Measurements from ENCODE around the gene RAPGEF4. TPM values are rescaled to one million over a fixed set of nuclear protein-coding genes. Genes with fewer than 3 reads are reported as not detected.

The RAPGEF4 gene
- total RNA-seq, 1 donor from 2014 or later = 0.57 TPM

- Mint-ChIP-seq H3K4me1 (ENCODE audit: low read depth) (peaks cover 13% of the 10 kb centered on the region), H3K27ac (ENCODE audit: unreplicated experiment) (peak overlapping the region; percentile 2)
- DNase-seq (ENCODE audit: low spot score) = no peak
Measured at GRCh38 chr2:172821370-172822338, 86.0 kb downstream of the RAPGEF4 start.

GRCh38 chr2:172822585-172822984, 86.9 kb downstream of the RAPGEF4 start:
- Mint-ChIP-seq H3K27me3 (ENCODE audit: low read depth) (no peaks in the 10 kb centered on the region), H3K4me1 (ENCODE audit: low read depth) (peaks cover 13% of the 10 kb centered on the region), H3K27ac (ENCODE audit: unreplicated experiment) (no peak overlapping the region), H3K36me3 (ENCODE audit: low read depth) (no peaks in the 10 kb centered on the region), H3K4me3 (ENCODE audit: unreplicated experiment) (no peak overlapping the region), H3K9me3 (ENCODE audit: low read depth) (no peaks in the 10 kb centered on the region)
- DNase-seq (ENCODE audit: low spot score) = no peak
- TF ChIP-seq CTCF (IDR thresholded peaks at IDR 0.05) = no peak

More at GRCh38 chr2:172821370-172822338, 86.0 kb downstream of the RAPGEF4 start:
- H3K9me3 Mint-ChIP-seq (ENCODE audit: low read depth) = peaks cover 4% of the 10 kb centered on the region
- H3K4me3 Mint-ChIP-seq (ENCODE audit: unreplicated experiment) = no peak overlapping the region
- peaks cover 3% of the 10 kb centered on the region for H3K36me3 Mint-ChIP-seq (ENCODE audit: low read depth)
- H3K27me3 Mint-ChIP-seq (ENCODE audit: low read depth) = no peaks in the 10 kb centered on the region
- no peak for TF ChIP-seq CTCF (IDR thresholded peaks at IDR 0.05)

- Mint-ChIP-seq H3K36me3 (ENCODE audit: low read depth) (no peaks in the 10 kb centered on the region), H3K4me3 (ENCODE audit: unreplicated experiment) (no peak overlapping the region), H3K27me3 (ENCODE audit: low read depth) (no peaks in the 10 kb centered on the region), H3K27ac (ENCODE audit: unreplicated experiment) (no peak overlapping the region), H3K9me3 (ENCODE audit: low read depth) (no peaks in the 10 kb centered on the region), H3K4me1 (ENCODE audit: low read depth) (peaks cover 13% of the 10 kb centered on the region)
- no peak for TF ChIP-seq CTCF (IDR thresholded peaks at IDR 0.05)
- DNase-seq (ENCODE audit: low spot score) = no peak
Measured at GRCh38 chr2:172823261-172823850, 87.7 kb downstream of the RAPGEF4 start.

GRCh38 chr2:172826522-172826921, 90.9 kb downstream of the RAPGEF4 start:
- H3K36me3 Mint-ChIP-seq (ENCODE audit: low read depth) = no peaks in the 10 kb centered on the region
- no peaks in the 10 kb centered on the region for H3K9me3 Mint-ChIP-seq (ENCODE audit: low read depth)
- no peak overlapping the region for H3K27ac Mint-ChIP-seq (ENCODE audit: unreplicated experiment)
- no peak for TF ChIP-seq CTCF (IDR thresholded peaks at IDR 0.05)
- DNase-seq (ENCODE audit: low spot score) = no peak
- H3K27me3 Mint-ChIP-seq (ENCODE audit: low read depth) = no peaks in the 10 kb centered on the region
- peaks cover 11% of the 10 kb centered on the region for H3K4me1 Mint-ChIP-seq (ENCODE audit: low read depth)
- H3K4me3 Mint-ChIP-seq (ENCODE audit: unreplicated experiment) = no peak overlapping the region

DNA sequence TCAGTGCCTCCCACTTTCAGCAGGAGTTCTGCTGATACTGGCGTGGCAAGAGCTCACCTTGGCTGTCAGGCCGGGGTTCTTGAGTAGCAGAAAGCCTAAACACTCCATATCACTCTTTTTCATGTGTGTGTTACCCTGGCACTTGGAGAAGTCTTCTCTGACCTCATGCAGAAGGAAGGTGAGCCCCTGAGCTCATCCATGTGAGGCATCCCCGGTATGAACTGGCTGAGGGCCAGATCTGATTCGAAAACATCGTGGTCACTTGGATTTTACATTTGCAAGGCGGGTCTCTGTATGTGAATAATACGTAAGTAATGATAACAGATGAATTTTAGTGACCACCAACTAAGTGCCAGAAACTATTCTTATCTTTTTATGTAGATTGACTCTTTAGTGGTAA, 93.6 kb downstream of the RAPGEF4 start:
- Mint-ChIP-seq H3K27me3 (ENCODE audit: low read depth) (no peaks in the 10 kb centered on the region), H3K36me3 (ENCODE audit: low read depth) (no peaks in the 10 kb centered on the region), H3K27ac (ENCODE audit: unreplicated experiment) (no peak overlapping the region), H3K4me3 (ENCODE audit: unreplicated experiment) (no peak overlapping the region), H3K4me1 (ENCODE audit: low read depth) (peaks cover 5% of the 10 kb centered on the region), H3K9me3 (ENCODE audit: low read depth) (no peaks in the 10 kb centered on the region)
- no peak for DNase-seq (ENCODE audit: low spot score)
- TF ChIP-seq CTCF (IDR thresholded peaks at IDR 0.05) = no peak
